AML-193 (cell line): Measurements from ENCODE around the gene PDS5B.
"Not testable (repeated sequence)": the region's sequence is repeated elsewhere in the genome, so short reads cannot be mapped to it uniquely, and the experiment has no call there.

Source experiments
- DNase-seq, 2 experiments: peaks; one replicate each; lab custom pipeline; 2025; lab: John Stamatoyannopoulos, UW

PDS5B gene

GRCh38 chr13:32657309-32657708 lies 71.1 kb downstream of the PDS5B start:
- DNase-seq = no peak

DNA sequence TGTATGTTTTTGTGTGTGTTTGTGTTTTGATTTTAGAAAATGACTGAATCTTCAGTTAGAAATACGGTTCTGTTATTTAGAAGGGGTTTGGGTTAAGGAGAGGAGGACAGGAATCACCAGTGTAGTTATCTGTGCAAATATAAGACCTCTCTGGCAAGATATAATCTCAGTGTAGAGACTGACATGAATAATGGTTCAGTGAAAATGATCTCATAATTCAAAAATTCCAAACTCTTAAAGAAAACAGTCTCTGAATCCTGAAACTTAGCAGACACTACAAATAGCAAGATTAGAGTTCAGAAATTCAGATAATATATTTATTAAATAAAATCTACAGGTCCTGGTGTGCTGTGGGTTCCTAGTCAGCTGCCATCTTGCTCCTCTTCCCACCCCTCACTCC lies 73.5 kb downstream of the PDS5B start:
- no peak for DNase-seq

GRCh38 chr13:32660227-32660626 lies 74.0 kb downstream of the PDS5B start:
- no peak for DNase-seq

DNA sequence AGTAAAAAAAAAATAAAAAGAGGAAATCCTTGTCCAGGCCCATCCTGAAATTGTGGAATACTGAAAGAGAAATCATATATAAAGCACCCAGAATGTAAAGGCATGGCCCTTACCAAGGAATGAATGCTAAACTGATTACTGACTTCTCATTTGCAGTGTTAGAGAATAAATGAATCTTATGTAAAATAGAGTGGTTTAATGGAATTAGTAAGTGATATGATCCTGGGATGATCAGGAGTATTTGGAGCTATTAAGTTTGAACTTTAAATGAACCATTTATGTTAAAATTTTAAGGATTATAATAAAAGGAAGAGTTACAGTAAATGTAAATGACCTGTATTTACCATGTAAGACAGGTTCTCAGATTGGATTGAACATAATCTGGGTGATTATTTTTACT lies 75.4 kb downstream of the PDS5B start:
- no peak for DNase-seq

- no peak for DNase-seq
Measured at GRCh38 chr13:32663660-32664059, 77.4 kb downstream of the PDS5B start.

- no peak for DNase-seq
Measured at GRCh38 chr13:32666990-32667571, 80.8 kb downstream of the PDS5B start.

DNA sequence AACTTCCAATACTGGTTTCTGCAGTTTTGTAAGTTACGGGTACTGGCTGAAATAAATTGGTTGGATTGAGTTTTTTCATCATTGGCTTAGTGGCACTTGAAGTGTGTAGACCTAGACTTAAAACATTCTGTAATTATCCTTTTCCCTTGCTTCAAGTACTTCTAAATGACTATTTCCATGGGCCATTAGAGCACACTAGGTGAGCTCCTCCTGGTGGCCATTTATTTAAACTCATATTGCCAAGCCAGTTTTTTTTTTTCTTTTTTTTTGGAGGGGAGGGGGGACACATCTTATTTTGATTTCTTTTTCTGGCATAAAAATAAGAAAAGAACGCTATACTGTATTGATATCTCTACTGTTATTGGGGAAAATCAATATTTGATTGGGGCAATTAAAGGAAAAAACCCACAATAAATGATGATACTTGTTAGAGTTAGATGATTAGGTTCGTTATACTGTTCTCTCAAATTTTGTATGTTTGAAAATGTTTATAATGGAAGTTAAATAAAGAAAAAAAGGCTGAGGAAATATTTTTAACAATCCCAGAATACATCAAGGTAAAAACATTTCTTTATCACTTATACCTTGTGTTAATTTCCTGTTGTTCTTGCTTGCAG lies 82.9 kb downstream of the PDS5B start:
- DNase-seq = peak; percentile 87 to 89

DNA sequence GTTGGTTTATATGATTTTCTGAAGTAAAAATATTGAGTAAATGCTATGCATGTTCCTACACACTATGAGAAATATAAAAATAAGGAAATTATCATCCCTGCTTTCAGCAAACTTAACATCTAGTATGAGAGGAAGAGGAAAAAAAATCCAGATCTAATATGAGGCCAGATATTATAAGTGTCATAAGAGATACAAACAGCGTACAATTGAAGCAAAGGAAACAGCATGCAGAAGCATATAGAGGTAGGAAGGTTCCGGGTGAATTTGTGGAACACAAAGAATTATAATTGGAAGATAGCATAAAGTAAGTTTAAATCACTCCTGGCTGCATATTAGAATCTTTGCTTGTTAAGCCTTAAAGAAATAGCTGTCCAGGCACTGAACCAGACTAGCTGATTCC lies 88.3 kb downstream of the PDS5B start:
- no peak for DNase-seq

GRCh38 chr13:32676242-32676641 lies 90.0 kb downstream of the PDS5B start:
- DNase-seq = no peak

DNA sequence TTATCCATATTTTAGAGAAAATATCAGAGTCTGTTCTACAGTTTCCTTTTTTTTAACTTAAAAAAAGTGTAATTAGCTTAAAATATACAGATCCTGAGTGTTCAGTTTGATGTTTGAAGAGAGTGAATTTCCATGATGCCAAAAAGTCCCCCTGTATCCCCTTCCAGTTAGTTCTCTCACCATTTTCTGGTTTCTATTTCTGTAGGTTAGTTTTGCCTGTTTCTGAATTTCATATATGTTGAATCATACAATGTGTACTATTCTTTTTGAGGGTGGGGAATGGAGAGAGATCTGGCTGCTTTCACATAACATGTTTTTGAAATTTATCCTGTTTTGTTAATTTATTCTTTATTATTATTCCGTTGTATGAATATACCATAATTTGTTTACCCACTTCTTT lies 95.9 kb downstream of the PDS5B start:
- no peak for DNase-seq

DNA sequence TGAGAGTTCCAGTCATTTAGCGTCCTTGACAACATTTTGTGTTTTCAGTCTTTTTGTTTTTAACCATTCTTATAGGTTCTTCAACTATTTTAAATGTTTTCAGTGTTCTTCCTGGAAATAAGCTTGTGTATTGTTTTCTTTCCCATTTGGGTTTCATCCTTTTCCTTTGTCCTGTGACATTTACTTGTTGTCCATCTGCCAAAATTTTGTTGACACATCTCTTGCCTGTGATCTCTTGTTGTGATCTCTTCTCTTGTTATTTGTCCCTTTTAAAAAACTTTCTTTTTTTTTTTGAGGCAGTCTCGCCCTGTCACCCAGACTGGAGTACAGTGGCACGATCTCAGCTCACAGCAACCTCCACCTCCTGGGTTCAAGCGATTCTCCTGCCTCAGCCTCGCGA lies 96.5 kb downstream of the PDS5B start:
- DNase-seq = no peak

DNA sequence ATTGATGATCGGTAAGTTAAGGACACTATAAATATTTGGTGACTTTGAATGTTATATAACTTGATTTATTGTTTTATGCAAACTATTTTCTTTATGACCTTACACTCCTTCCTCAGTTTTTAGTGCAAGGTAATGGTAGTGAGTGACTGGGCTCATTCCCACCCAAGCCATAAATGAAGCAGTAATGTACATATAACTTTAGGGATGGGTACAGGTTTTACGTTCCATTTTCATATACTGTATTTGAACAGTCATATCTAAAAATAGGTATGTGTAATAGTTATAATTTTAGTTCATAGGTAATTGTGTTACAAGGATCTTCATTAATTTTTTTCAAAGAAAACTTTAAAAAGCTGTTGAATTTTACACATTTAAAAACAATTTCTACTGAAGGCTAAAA lies 101.0 kb downstream of the PDS5B start:
- DNase-seq = no peak

DNA sequence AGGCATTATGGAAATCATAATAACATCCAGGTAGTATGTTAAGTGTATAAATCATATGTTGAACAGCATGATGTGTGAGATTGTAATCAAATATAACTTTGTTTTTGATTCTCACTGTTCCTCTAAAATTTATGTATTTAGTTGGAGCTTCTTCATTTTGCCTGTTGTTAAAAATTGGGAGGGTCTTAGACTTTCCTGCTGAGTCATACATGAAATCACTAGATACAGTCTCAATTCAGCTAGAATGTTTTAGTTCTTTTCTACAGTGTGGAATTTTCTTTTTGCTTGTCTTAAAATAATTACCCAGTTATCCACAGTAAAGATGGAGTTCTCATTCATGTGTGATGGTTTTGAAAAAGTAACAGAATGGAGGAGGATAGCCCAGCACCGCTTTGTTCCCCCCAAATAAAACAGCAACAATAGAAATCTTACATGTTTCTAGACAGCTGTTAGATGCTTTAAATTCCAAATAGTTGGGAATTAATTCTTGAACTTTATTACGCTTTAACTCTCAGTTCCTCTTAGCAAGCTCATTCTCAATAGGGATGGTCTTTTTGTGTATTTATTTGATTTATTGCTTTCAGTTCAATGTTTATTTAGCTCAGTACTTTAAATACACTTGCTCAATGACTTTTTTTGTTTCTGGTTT lies 109.5 kb downstream of the PDS5B start:
- no peak for DNase-seq

- no peak for DNase-seq
Measured at GRCh38 chr13:32707471-32707870, 121.2 kb downstream of the PDS5B start.

GRCh38 chr13:32713397-32713796 lies 127.1 kb downstream of the PDS5B start:
- no peak for DNase-seq

DNA sequence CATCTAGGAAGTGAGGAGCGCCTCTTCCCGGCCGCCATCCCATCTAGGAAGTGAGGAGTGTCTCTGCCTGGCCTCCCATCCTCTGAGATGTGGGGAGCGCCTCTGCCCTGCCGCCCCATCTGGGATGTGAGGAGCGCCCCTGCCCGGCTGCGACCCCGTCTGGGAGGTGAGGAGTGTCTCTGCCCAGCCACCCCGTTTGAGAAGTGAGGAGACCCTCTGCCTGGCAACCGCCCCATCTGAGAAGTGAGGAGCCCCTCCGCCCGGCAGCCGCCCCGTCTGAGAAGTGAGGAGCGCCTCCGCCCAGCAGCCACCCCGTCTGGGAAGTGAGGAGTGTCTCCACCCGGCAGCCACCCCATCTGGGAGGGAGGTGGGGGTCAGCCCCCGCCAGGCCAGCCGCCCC lies 129.9 kb downstream of the PDS5B start:
- not testable (repeated sequence) for DNase-seq

GRCh38 chr13:32720026-32720425 lies 133.8 kb downstream of the PDS5B start:
- DNase-seq = no peak

- DNase-seq = not testable (repeated sequence)
Measured at GRCh38 chr13:32721131-32722034, 135.1 kb downstream of the PDS5B start.

GRCh38 chr13:32722340-32722739 lies 136.1 kb downstream of the PDS5B start:
- no peak for DNase-seq

DNA sequence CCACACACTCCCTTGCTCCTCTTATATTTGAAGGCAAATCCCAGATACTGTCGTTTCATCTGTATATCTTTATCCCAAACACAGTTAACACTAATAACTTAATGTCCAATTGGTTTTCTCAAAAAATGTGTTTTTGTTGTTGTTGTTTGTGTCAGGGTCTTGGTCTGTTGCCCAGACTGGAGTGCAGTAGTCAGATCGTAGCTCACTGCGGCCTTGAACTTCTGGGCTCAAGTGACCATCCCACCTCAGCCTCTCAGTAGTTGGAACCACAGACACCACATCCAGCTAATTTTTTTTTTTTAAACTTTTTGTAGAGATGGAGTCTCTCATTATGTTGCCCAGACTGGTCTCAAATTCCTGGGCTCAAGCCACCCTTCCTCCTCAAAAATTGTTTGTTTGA lies 137.7 kb downstream of the PDS5B start:
- DNase-seq = no peak

- DNase-seq = peak; percentile 76 to 84
Measured at GRCh38 chr13:32726374-32727037, 140.3 kb downstream of the PDS5B start.

DNA sequence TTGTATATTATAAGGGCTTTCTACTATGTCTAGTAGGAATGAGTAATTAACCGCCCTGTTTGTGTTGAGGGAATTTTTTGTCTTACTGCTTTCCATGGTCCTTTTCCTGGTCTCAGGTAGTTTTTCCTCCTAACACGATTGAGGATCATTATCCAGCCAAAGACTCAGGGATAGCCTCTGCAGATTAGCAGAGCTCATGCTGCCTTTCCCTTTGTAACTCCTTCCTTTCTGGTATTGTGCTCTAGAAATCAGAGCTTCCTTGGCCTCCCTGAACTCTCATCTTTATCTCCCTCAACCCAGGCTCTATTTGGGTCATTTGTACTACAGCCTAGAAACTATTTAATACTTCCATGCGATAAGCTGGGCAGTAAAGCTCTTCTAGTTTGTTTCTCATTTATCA lies 142.1 kb downstream of the PDS5B start:
- no peak for DNase-seq
